SK-N-SH (cell line): ENCODE results near the gene FAM184B.

Experiments
- EP300 ChIP-seq, 2 experiments: IDR thresholded peaks; 2 replicates each; pipeline versions ENCODE4 v1.4.0 to v1.6.1; 2012; ENCODE audit warnings: borderline replicate concordance in 1 of 2, low read depth in 1 of 2, low read length in 1 of 2
- EZH2phosphoT487 ChIP-seq: fragments of 200-600 bp; sonication (generic); IDR thresholded peaks from 2 replicates; pipeline ENCODE4 v1.6.1; 2017; ENCODE audit warnings: low read depth, mixed run types, mild to moderate bottlenecking, antibody characterized with exemption, moderate library complexity, borderline replicate concordance
- FOSL2 ChIP-seq: IDR thresholded peaks from 2 replicates; pipeline ENCODE4 v1.4.0; 2012; ENCODE audit warnings: low read depth, mild to moderate bottlenecking, moderate library complexity, borderline replicate concordance
- FOXM1 ChIP-seq: IDR thresholded peaks from 2 replicates; pipeline ENCODE4 v1.4.0; 2012; ENCODE audit warnings: low read depth, mild to moderate bottlenecking
- GABPA ChIP-seq: IDR thresholded peaks from 2 replicates; pipeline ENCODE4 v1.4.0; 2012; ENCODE audit warnings: low read depth, mild to moderate bottlenecking
- POLR2AphosphoS5 ChIP-seq: IDR thresholded peaks from 2 replicates; pipeline ENCODE4 v1.6.1; 2012; ENCODE audit warnings: low read depth, low read length
- REST ChIP-seq: IDR thresholded peaks from 2 replicates; pipeline ENCODE4 v1.6.1; 2012; ENCODE audit warnings: mild to moderate bottlenecking, low read depth, low read length, moderate library complexity
- RFX5 ChIP-seq: IDR thresholded peaks from 2 replicates; pipeline ENCODE4 v1.6.1; 2012; ENCODE audit warnings: mild to moderate bottlenecking, improper control_type of control experiment, low read length
- RXRA ChIP-seq: IDR thresholded peaks from 2 replicates; pipeline ENCODE4 v1.4.0; 2012; ENCODE audit warnings: low read depth, mild to moderate bottlenecking, borderline replicate concordance
- SIN3A ChIP-seq: IDR thresholded peaks from 2 replicates; pipeline ENCODE4 v1.6.1; 2012; ENCODE audit warnings: low read depth, mild to moderate bottlenecking, low read length, moderate library complexity, borderline replicate concordance
- TAF1 ChIP-seq: IDR thresholded peaks from 2 replicates; pipeline ENCODE4 v1.6.1; 2012; ENCODE audit warnings: low read depth, mild to moderate bottlenecking, low read length, moderate library complexity, borderline replicate concordance
- USF2 ChIP-seq: fragments of 150-350 bp; IDR thresholded peaks from 2 replicates; pipeline ENCODE4 v1.6.1; 2017; ENCODE audit warnings: antibody characterized with exemption, low read length, low read depth, borderline replicate concordance
- YY1 ChIP-seq: IDR thresholded peaks from 2 replicates; pipeline ENCODE4 v1.4.0; 2012; ENCODE audit warnings: low read depth, mild to moderate bottlenecking
- TF ChIP-seq, protein P1 (sequence below): fragments of 200-600 bp; sonication (generic); IDR thresholded peaks from 2 replicates; pipeline ENCODE4 v1.6.1; 2017; ENCODE audit warnings: antibody characterized with exemption, mild to moderate bottlenecking, moderate library complexity

DNA sequence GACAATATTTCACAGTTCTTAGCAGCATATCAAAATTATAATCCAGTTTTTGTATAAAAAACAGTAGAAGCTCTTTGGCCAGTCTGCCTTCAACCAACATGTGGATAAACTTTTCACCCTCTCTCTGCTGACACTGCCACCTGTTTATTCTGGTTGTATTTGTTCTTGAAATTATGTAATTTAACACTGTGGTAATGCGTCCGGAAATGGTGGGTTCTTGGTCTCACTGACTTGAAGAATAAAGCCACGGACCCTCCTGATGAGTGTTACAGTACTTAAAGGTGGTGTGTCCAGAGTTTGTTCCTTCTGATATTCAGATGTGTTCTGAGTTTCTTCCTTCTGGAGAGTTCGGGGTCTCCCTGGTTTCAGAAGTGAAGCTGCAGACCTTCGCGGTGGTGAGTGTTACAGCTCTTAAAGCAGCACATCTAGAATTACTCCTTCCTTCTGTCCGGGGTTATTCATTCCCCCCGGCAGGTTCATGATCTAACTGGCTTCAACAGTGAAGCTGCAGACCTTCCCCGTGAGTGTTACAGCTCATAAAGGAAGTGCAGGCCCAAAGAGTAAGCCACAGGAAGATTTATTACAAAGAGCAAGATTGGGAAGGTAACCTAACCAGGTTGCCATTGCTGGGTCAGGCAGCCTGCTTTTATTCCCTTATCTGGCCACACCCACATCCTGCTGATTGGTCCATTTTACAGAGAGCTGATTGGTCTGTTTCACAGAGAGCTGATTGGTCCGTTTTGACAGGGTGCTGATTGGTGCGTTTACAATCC, 15.7 kb downstream of the FAM184B start:
- TF ChIP-seq, protein P1, sequence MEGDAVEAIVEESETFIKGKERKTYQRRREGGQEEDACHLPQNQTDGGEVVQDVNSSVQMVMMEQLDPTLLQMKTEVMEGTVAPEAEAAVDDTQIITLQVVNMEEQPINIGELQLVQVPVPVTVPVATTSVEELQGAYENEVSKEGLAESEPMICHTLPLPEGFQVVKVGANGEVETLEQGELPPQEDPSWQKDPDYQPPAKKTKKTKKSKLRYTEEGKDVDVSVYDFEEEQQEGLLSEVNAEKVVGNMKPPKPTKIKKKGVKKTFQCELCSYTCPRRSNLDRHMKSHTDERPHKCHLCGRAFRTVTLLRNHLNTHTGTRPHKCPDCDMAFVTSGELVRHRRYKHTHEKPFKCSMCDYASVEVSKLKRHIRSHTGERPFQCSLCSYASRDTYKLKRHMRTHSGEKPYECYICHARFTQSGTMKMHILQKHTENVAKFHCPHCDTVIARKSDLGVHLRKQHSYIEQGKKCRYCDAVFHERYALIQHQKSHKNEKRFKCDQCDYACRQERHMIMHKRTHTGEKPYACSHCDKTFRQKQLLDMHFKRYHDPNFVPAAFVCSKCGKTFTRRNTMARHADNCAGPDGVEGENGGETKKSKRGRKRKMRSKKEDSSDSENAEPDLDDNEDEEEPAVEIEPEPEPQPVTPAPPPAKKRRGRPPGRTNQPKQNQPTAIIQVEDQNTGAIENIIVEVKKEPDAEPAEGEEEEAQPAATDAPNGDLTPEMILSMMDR = no peak
- TF ChIP-seq SIN3A = no peak
- TF ChIP-seq RFX5 = no peak
- no peak for TF ChIP-seq USF2
- TF ChIP-seq FOXM1 = no peak
- TF ChIP-seq REST = no peak
- no peak for TF ChIP-seq TAF1
- no peak for TF ChIP-seq POLR2AphosphoS5
- TF ChIP-seq RXRA = no peak
- no peak for TF ChIP-seq GABPA
- TF ChIP-seq FOSL2 = no peak
- no peak for TF ChIP-seq YY1
- TF ChIP-seq EP300 (IDR thresholded peaks at IDR 0.05; ENCODE audit: borderline replicate concordance in 1 of 2, low read depth in 1 of 2, low read length in 1 of 2) = no peak
- TF ChIP-seq EZH2phosphoT487 = no peak
